LNCaP clone FGC (cell line): Measurements from ENCODE around the gene KLHL17.
A peak's percentile ranks its signal among the peaks of the same experiment; 100 is the strongest.

Experiments used
- DNase-seq: peaks from one replicate; pipeline ENCODE4 v3.0.0-alpha.2; 2011; ENCODE audit warnings: low read depth
- H3K4me3 ChIP-seq: 2 replicates; pipeline ENCODE4 v1.5.1; 2011; ENCODE audit warnings: mild to moderate bottlenecking, low read depth, low read length, control low read depth
- TF ChIP-seq, protein P1 (sequence below): IDR thresholded peaks from 2 replicates; pipeline ENCODE4 v1.5.1; 2012; ENCODE audit warnings: mild to moderate bottlenecking; ENCODE audit not compliant: control insufficient read depth, insufficient read depth; ENCODE audit errors: extremely low read depth

The KLHL17 gene

DNA sequence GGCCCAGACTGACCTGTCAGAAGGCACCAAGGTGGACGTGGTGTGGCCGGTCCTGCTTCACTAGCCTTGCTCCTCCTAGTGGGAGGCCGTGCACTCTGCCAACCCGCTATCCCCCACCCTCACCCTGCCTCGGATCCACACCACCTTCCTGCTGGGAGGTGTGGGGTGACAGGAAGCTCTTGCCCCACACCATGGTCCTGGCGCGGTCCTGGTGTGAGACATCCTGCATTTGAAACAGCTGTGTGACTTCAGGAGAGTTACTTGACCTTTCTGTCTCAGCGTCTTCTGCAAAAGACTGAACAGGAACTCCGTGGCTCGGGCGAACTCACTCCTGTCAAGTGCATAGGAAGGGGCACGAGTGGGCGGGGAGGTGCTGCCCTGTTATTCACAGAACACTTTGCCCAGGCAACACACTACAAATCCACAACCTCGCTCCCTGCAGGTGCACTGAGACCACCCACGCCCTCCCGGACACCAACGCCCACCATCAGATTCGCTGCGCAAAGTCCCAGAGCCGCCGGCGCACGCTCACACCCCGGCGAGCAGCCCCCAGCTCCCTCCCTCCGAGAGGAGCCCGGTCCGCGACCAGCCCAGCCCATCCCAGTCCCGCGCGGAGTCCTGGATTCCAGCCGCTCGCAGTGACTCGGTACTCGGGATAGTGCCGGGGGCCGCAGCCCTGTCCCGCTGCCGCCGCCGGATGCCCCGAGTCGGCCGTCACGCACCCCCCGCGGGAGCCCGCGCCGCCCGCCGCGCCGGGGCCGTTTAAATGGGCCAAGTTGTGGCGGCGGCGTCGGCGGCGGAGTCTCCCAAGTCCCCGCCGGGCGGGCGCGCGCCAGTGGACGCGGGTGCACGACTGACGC lies 37.0 kb upstream of the KLHL17 start, which contains the start of gene SAMD11:
Gene SAMD11, plus strand, starts transcription at position 793 of the 860 bp plus-strand sequence. CDS start 509 bp downstream, outside the sequence.
- TF ChIP-seq, protein P1, sequence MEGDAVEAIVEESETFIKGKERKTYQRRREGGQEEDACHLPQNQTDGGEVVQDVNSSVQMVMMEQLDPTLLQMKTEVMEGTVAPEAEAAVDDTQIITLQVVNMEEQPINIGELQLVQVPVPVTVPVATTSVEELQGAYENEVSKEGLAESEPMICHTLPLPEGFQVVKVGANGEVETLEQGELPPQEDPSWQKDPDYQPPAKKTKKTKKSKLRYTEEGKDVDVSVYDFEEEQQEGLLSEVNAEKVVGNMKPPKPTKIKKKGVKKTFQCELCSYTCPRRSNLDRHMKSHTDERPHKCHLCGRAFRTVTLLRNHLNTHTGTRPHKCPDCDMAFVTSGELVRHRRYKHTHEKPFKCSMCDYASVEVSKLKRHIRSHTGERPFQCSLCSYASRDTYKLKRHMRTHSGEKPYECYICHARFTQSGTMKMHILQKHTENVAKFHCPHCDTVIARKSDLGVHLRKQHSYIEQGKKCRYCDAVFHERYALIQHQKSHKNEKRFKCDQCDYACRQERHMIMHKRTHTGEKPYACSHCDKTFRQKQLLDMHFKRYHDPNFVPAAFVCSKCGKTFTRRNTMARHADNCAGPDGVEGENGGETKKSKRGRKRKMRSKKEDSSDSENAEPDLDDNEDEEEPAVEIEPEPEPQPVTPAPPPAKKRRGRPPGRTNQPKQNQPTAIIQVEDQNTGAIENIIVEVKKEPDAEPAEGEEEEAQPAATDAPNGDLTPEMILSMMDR, result no peak
- DNase-seq, result no peak
- peak within 1 kb of the TSS; percentile 53 for H3K4me3 ChIP-seq

DNA sequence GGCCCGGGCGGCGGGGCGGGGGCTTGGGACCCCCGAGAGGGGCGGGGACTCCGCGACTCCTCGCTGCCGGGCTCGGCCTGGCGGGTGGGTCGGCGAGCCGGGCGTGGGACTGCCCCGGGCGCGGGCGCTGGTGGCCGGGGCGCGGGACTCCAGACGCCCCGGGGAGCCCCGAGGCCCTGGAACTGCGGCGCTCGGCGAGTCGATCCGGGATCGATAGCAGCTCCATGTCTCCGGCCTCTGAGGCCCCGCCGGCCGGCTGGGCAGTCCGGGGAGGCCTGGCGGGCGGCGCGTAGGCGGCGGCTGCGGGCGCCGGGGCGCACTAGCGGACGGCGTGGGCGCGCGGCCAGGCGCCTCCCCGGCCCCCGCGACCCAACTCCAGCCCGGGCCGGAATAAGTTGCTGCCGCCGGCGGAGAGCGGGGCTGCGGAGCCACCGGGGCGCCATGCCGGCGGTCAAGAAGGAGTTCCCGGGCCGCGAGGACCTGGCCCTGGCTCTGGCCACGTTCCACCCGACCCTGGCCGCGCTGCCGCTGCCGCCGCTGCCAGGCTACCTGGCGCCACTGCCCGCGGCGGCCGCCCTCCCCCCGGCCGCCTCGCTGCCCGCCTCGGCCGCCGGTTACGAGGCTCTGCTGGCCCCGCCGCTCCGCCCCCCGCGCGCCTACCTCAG lies 36.3 kb upstream of the KLHL17 start:
- TF ChIP-seq, protein P1, result no peak
- H3K4me3 ChIP-seq, result peak overlapping the region; percentile 53
- no peak for DNase-seq

DNA sequence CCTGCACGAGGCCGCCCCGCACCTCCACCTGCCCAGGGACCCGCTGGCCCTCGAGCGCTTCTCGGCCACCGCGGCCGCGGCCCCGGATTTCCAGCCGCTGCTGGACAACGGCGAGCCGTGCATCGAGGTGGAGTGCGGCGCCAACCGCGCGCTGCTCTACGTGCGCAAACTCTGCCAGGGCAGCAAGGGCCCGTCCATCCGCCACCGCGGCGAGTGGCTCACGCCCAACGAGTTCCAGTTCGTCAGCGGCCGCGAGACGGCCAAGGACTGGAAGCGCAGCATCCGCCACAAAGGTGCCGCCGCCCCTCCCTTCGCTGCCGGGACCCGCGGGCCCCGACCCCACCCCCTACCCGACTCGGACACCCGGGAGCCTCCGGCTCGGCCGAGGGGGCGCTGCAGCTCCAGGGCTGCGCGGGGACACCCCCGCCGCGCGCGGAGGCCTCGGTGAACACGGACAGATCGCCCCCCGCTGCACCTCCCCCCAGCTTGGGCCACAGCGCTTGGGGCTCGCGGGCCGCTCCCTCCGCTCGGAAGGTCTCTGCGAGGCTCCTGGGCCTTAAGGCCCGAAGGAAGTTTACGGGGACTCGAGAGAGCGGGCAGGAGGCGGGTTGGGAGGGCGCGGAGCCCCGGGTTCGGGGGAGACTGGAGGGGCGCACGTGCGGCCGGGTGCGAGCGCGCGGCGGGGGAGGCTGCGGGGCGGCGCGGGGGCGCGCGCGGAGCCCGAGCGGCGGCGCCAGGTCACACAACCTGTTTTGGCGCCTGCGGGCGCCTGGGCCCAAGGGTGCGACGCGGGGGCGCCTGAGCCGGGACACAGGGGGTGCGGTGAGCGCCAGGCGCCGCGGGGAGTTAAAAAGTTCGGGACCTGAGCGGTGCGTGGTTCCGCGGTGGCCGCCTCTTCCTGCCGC lies 35.5 kb upstream of the KLHL17 start:
- DNase-seq, result no peak
- H3K4me3 ChIP-seq, result peak overlapping the region; percentile 53
- TF ChIP-seq, protein P1, result peak; percentile 15; the same call in 1 of the 2 replicates

DNA sequence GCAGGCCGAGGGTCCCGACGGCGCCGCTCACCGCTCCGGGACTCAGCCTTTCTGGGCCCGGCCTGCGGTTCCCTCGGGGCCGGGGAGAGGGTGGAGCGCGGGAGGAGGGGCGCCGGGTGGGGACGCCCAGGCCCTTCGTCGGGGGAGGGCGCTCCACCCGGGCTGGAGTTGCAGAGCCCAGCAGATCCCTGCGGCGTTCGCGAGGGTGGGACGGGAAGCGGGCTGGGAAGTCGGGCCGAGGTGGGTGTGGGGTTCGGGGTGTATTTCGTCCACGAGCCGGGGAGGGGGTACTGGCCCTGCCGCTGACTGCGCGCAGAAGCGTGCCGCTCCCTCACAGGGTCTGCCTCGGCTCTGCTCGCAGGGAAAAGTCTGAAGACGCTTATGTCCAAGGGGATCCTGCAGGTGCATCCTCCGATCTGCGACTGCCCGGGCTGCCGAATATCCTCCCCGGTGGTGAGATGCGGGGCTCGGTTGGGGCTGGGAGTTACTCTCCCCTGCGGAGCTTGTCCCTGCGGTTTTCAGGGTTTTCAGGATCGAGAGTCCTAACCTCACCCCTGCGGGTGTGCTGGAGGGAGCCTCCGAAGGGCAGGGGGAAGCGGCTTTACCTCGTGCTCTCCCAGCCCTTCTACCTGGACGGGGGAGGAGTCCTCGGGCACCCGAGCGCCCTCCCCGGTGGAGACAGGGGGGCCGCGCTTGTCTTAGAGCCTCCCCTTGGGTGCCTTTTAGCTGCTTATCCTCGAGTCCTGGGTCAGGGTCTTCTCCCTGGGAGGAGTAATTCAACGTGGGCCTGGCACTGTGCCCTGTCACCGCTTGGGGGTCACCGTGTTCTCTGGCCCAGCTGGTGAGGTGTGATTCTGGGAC lies 34.6 kb upstream of the KLHL17 start:
- peak overlapping the region; percentile 53 for H3K4me3 ChIP-seq
- no peak for DNase-seq

DNA sequence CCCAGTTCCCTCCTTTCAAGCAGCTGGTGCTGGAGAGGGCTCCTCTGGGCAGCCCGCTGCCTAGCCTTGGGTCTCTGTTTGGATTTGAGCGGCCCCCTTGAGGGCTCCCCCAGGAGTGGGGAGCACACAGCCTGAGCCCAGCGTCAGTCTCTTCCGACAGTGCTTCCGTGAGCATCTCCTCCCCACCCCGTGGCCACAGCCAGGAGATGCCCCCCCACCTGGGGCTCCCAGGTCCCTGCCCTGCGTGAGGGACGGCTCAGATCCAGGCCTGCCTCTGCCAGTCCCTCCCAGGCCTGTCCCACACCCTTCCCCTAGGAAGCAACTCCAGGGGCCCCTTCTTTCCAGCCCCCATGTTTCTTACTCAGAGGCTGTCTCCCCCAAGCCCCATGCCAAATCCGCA lies 33.1 kb upstream of the KLHL17 start:
- H3K4me3 ChIP-seq, result no peak overlapping the region
- DNase-seq, result no peak
- TF ChIP-seq, protein P1, result no peak

More for the DNA sequence above, 34.6 kb upstream of the KLHL17 start:
- TF ChIP-seq, protein P1, result no peak

DNA sequence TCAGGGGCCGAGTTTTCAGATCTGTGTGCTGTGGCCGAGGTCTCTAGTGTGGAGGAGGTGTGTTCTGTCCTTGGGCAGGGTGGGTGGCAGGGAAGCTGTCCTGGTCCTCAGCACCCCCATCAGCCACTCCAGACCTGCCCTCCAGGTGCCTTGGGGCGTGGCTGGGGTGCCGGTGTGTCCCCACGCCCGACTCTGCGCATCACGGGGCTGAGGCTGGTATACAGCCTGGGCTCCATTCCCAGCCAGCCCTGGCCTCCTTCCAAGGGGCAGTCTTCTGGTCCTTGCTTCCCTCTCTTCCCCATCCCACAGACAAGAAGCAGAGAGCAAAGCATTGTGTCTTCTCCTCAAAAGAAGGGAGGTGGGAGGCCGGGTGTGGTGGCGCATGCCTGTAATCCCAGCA lies 32.6 kb upstream of the KLHL17 start:
- no peak for DNase-seq
- H3K4me3 ChIP-seq, result no peak overlapping the region
- TF ChIP-seq, protein P1, result no peak
